ENCODE results near the gene THSD4. TPM values are rescaled to one million over a fixed set of nuclear protein-coding genes. Genes with fewer than 3 reads are reported as not detected.
"Not testable (repeated sequence)": the region's sequence is repeated elsewhere in the genome, so short reads cannot be mapped to it uniquely, and the experiment has no call there.

THSD4 gene
- total and polyA plus RNA-seq, 2 donors: 23.9 to 75.1 TPM

- Histone ChIP-seq H3K36me3 (ENCODE audit: insufficient read depth) (no peaks in the 10 kb centered on the region), H3K4me3 (ENCODE audit: low read depth, low read length) (no peak overlapping the region), H3K4me1 (ENCODE audit: insufficient read depth) (no peaks in the 10 kb centered on the region), H3K27ac (ENCODE audit: low read depth) (no peak overlapping the region)
- WGBS: 95% methylated on average over 11 of the region's 11 CpGs
- DNase-seq (ENCODE audit: extremely low spot score): no peak
These were observed 3.8 kb downstream of the THSD4 start for GRCh38 chr15:71118881-71119632.

- Histone ChIP-seq H3K36me3 (ENCODE audit: insufficient read depth) (no peaks in the 10 kb centered on the region), H3K27ac (ENCODE audit: low read depth) (no peak overlapping the region), H3K4me3 (ENCODE audit: low read depth, low read length) (no peak overlapping the region), H3K4me1 (ENCODE audit: insufficient read depth) (no peaks in the 10 kb centered on the region)
- DNase-seq (ENCODE audit: extremely low spot score): no peak
- 76% methylated on average over 8 of the region's 8 CpGs for WGBS
These were observed 5.2 kb downstream of the THSD4 start for GRCh38 chr15:71120428-71120944.

GRCh38 chr15:71121442-71121841 is 6.2 kb downstream of the THSD4 start:
- no peak for DNase-seq (ENCODE audit: extremely low spot score)
- WGBS: 65% methylated on average over 4 of the region's 4 CpGs
- Histone ChIP-seq H3K4me3 (ENCODE audit: low read depth, low read length) (no peak overlapping the region), H3K4me1 (ENCODE audit: insufficient read depth) (no peaks in the 10 kb centered on the region), H3K27ac (ENCODE audit: low read depth) (no peak overlapping the region), H3K36me3 (ENCODE audit: insufficient read depth) (no peaks in the 10 kb centered on the region)

- no peak overlapping the region for H3K27ac ChIP-seq (ENCODE audit: low read depth)
- DNase-seq (ENCODE audit: extremely low spot score): no peak
- no peaks in the 10 kb centered on the region for H3K36me3 ChIP-seq (ENCODE audit: insufficient read depth)
- H3K4me1 ChIP-seq (ENCODE audit: insufficient read depth): no peaks in the 10 kb centered on the region
- H3K4me3 ChIP-seq (ENCODE audit: low read depth, low read length): no peak overlapping the region
- WGBS: 24% methylated on average over 8 of the region's 8 CpGs
These were observed 9.9 kb downstream of the THSD4 start for GRCh38 chr15:71124937-71125790.

- 76% methylated on average over 14 of the region's 14 CpGs for WGBS
- no peaks in the 10 kb centered on the region for H3K36me3 ChIP-seq (ENCODE audit: insufficient read depth)
- H3K4me1 ChIP-seq (ENCODE audit: insufficient read depth): no peaks in the 10 kb centered on the region
- no peak overlapping the region for H3K27ac ChIP-seq (ENCODE audit: low read depth)
- no peak overlapping the region for H3K4me3 ChIP-seq (ENCODE audit: low read depth, low read length)
- no peak for DNase-seq (ENCODE audit: extremely low spot score)
These were observed 10.7 kb downstream of the THSD4 start for GRCh38 chr15:71125831-71126450.

GRCh38 chr15:71127083-71127482 is 11.8 kb downstream of the THSD4 start:
- H3K36me3 ChIP-seq (ENCODE audit: insufficient read depth): no peaks in the 10 kb centered on the region
- H3K4me3 ChIP-seq (ENCODE audit: low read depth, low read length): no peak overlapping the region
- no peak for DNase-seq (ENCODE audit: extremely low spot score)
- H3K27ac ChIP-seq (ENCODE audit: low read depth): no peak overlapping the region
- no peaks in the 10 kb centered on the region for H3K4me1 ChIP-seq (ENCODE audit: insufficient read depth)

GRCh38 chr15:71128159-71128558 is 12.9 kb downstream of the THSD4 start:
- not testable (repeated sequence) for H3K36me3 ChIP-seq (ENCODE audit: insufficient read depth); H3K4me1 ChIP-seq (ENCODE audit: insufficient read depth); DNase-seq (ENCODE audit: extremely low spot score); H3K4me3 ChIP-seq (ENCODE audit: low read depth, low read length); H3K27ac ChIP-seq (ENCODE audit: low read depth)
- WGBS: 88% methylated on average over 6 of the region's 6 CpGs

GRCh38 chr15:71128939-71129562 is 13.8 kb downstream of the THSD4 start:
- DNase-seq (ENCODE audit: extremely low spot score): no peak
- Histone ChIP-seq H3K4me1 (ENCODE audit: insufficient read depth) (no peaks in the 10 kb centered on the region), H3K36me3 (ENCODE audit: insufficient read depth) (no peaks in the 10 kb centered on the region), H3K27ac (ENCODE audit: low read depth) (no peak overlapping the region), H3K4me3 (ENCODE audit: low read depth, low read length) (no peak overlapping the region)
- 82% methylated on average over 6 of the region's 6 CpGs for WGBS

GRCh38 chr15:71129669-71130068 is 14.4 kb downstream of the THSD4 start:
- no peak overlapping the region for H3K4me3 ChIP-seq (ENCODE audit: low read depth, low read length)
- 80% methylated on average over 6 of the region's 6 CpGs for WGBS
- no peak for DNase-seq (ENCODE audit: extremely low spot score)
- H3K36me3 ChIP-seq (ENCODE audit: insufficient read depth): no peaks in the 10 kb centered on the region
- no peaks in the 10 kb centered on the region for H3K4me1 ChIP-seq (ENCODE audit: insufficient read depth)
- H3K27ac ChIP-seq (ENCODE audit: low read depth): no peak overlapping the region

- Histone ChIP-seq H3K4me1 (ENCODE audit: insufficient read depth) (no peaks in the 10 kb centered on the region), H3K27ac (ENCODE audit: low read depth) (no peak overlapping the region), H3K4me3 (ENCODE audit: low read depth, low read length) (no peak overlapping the region), H3K36me3 (ENCODE audit: insufficient read depth) (no peaks in the 10 kb centered on the region)
- DNase-seq (ENCODE audit: extremely low spot score): no peak
- WGBS: 91% methylated on average over 5 of the region's 5 CpGs
These were observed 16.5 kb downstream of the THSD4 start for GRCh38 chr15:71131601-71132362.

GRCh38 chr15:71133747-71134472 is 18.6 kb downstream of the THSD4 start:
- Histone ChIP-seq H3K4me3 (ENCODE audit: low read depth, low read length) (no peak overlapping the region), H3K27ac (ENCODE audit: low read depth) (no peak overlapping the region), H3K36me3 (ENCODE audit: insufficient read depth) (no peaks in the 10 kb centered on the region), H3K4me1 (ENCODE audit: insufficient read depth) (no peaks in the 10 kb centered on the region)
- 78% methylated on average over 12 of the region's 12 CpGs for WGBS
- DNase-seq (ENCODE audit: extremely low spot score): no peak

- no peak for DNase-seq (ENCODE audit: extremely low spot score)
- no peaks in the 10 kb centered on the region for H3K4me1 ChIP-seq (ENCODE audit: insufficient read depth)
- H3K27ac ChIP-seq (ENCODE audit: low read depth): no peak overlapping the region
- H3K36me3 ChIP-seq (ENCODE audit: insufficient read depth): no peaks in the 10 kb centered on the region
- no peak overlapping the region for H3K4me3 ChIP-seq (ENCODE audit: low read depth, low read length)
- 73% methylated on average over 13 of the region's 13 CpGs for WGBS
These were observed 21.0 kb downstream of the THSD4 start for GRCh38 chr15:71136159-71136783.
